Measurements from ENCODE around the gene TMEM87A. TPM values are rescaled to one million over a fixed set of nuclear protein-coding genes. Genes with fewer than 3 reads are reported as not detected.

TMEM87A gene
- total RNA-seq, 1 donor from 2014 or later: 54.2 TPM

- DNase-seq (ENCODE audit: low read depth in 2 of 2): no peak
Measured at GRCh38 chr15:42206406-42206805, 66.8 kb downstream of the TMEM87A start.

GRCh38 chr15:42203891-42204290, 69.3 kb downstream of the TMEM87A start:
- DNase-seq (ENCODE audit: low read depth in 2 of 2): no peak

GRCh38 chr15:42202653-42203052, 70.6 kb downstream of the TMEM87A start:
- DNase-seq (ENCODE audit: low read depth in 2 of 2): no peak

GRCh38 chr15:42201801-42202200, 71.4 kb downstream of the TMEM87A start:
- no peak for DNase-seq (ENCODE audit: low read depth in 2 of 2)

- DNase-seq (ENCODE audit: low read depth in 2 of 2): no peak
Measured at GRCh38 chr15:42199126-42199525, 74.1 kb downstream of the TMEM87A start.

- DNase-seq (ENCODE audit: low read depth in 2 of 2): no peak
Measured at GRCh38 chr15:42198516-42198915, 74.7 kb downstream of the TMEM87A start.

- peak in 1 of 2 donors; percentile 6 for DNase-seq (ENCODE audit: low read depth in 2 of 2)
Measured at GRCh38 chr15:42194513-42194912, 78.7 kb downstream of the TMEM87A start.

- DNase-seq (ENCODE audit: low read depth in 2 of 2): no peak
Measured at GRCh38 chr15:42193383-42193782, 79.8 kb downstream of the TMEM87A start.

- no peak for DNase-seq (ENCODE audit: low read depth in 2 of 2)
Measured at GRCh38 chr15:42191610-42192346, 81.5 kb downstream of the TMEM87A start.

- no peak for DNase-seq (ENCODE audit: low read depth in 2 of 2)
Measured at GRCh38 chr15:42190370-42190769, 82.9 kb downstream of the TMEM87A start.

GRCh38 chr15:42185801-42186200, 87.4 kb downstream of the TMEM87A start:
- no peak for DNase-seq (ENCODE audit: low read depth in 2 of 2)

- DNase-seq (ENCODE audit: low read depth in 2 of 2): no peak
Measured at GRCh38 chr15:42184736-42185135, 88.5 kb downstream of the TMEM87A start.

GRCh38 chr15:42184296-42184695, 88.9 kb downstream of the TMEM87A start:
- peak; percentile 23 to 94 for DNase-seq (ENCODE audit: low read depth in 2 of 2)

- DNase-seq (ENCODE audit: low read depth in 2 of 2): no peak
Measured at GRCh38 chr15:42182961-42183360, 90.3 kb downstream of the TMEM87A start.

GRCh38 chr15:42182328-42182886, 90.8 kb downstream of the TMEM87A start:
- no peak for DNase-seq (ENCODE audit: low read depth in 2 of 2)

GRCh38 chr15:42178056-42178455, 95.2 kb downstream of the TMEM87A start:
- DNase-seq (ENCODE audit: low read depth in 2 of 2): no peak

- DNase-seq (ENCODE audit: low read depth in 2 of 2): peak in 1 of 2 donors; percentile 73
Measured at GRCh38 chr15:42175671-42176070, 97.6 kb downstream of the TMEM87A start.

GRCh38 chr15:42172475-42172874, 100.8 kb downstream of the TMEM87A start:
- DNase-seq (ENCODE audit: low read depth in 2 of 2): peak; percentile 32 to 82

- DNase-seq (ENCODE audit: low read depth in 2 of 2): no peak
Measured at GRCh38 chr15:42171795-42172194, 101.4 kb downstream of the TMEM87A start.

- peak; percentile 35 to 56 for DNase-seq (ENCODE audit: low read depth in 2 of 2)
Measured at GRCh38 chr15:42171122-42171521, 102.1 kb downstream of the TMEM87A start.

- no peak for DNase-seq (ENCODE audit: low read depth in 2 of 2)
Measured at GRCh38 chr15:42166225-42166940, 106.8 kb downstream of the TMEM87A start.

- no peak for DNase-seq (ENCODE audit: low read depth in 2 of 2)
Measured at GRCh38 chr15:42165106-42165505, 108.1 kb downstream of the TMEM87A start.
